DOHH2 (cell line): Measurements from ENCODE around the gene TMEM131.

Experiments
- EZH2phosphoT487 ChIP-seq: fragments of 200-600 bp; sonication (generic); IDR thresholded peaks from 2 replicates; pipeline ENCODE4 v1.6.1; 2017; ENCODE audit warnings: borderline replicate concordance, mild to moderate bottlenecking, antibody characterized with exemption, low read length, moderate library complexity, mixed read lengths
- TF ChIP-seq, protein P1 (sequence below): fragments of 200-600 bp; sonication (generic); IDR thresholded peaks from one replicate; pipeline ENCODE4 v1.5.1; 2014; ENCODE audit warnings: antibody characterized with exemption, mild to moderate bottlenecking, low read depth, low read length; ENCODE audit not compliant: poor library complexity, severe bottlenecking

DNA sequence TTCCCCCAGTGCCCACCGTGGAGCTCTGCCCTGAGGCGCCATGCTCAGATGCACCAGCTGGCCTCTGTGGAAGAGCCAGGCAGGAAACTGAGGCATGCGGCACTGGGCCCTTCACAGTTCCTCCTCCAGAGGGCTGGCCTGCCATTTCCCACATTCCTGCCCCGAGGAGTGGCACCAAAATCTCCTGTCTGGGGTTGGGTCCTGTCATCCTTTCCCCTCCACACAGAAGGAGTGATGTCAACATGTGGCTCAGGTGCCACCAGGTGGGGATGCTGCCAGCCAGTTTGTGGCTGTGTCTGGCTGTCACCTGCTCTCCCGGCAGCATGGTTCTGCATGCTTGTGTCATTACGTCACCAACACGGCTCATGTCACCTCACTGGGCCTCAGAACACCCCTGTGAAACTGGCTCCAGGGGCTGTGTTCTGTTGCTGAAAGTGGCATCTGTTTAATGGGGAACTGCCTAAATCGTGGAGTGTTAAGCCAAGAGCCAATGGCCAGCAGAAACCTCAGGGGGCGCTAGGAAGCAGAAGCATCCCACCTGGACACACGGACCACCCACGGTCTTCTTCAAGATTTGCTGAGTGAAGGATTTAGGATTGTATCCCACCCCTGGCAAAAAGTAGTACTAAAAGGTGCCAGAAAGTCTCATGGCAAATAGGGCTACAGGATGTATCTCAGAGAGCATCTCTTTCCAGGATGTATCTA, 231.0 kb downstream of the TMEM131 start:
- TF ChIP-seq, protein P1, sequence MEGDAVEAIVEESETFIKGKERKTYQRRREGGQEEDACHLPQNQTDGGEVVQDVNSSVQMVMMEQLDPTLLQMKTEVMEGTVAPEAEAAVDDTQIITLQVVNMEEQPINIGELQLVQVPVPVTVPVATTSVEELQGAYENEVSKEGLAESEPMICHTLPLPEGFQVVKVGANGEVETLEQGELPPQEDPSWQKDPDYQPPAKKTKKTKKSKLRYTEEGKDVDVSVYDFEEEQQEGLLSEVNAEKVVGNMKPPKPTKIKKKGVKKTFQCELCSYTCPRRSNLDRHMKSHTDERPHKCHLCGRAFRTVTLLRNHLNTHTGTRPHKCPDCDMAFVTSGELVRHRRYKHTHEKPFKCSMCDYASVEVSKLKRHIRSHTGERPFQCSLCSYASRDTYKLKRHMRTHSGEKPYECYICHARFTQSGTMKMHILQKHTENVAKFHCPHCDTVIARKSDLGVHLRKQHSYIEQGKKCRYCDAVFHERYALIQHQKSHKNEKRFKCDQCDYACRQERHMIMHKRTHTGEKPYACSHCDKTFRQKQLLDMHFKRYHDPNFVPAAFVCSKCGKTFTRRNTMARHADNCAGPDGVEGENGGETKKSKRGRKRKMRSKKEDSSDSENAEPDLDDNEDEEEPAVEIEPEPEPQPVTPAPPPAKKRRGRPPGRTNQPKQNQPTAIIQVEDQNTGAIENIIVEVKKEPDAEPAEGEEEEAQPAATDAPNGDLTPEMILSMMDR: no peak
- TF ChIP-seq EZH2phosphoT487: no peak
